ENCODE data around the gene MRPL28.
"Not testable (repeated sequence)": the region's sequence is repeated elsewhere in the genome, so short reads cannot be mapped to it uniquely, and the experiment has no call there.

Gene MRPL28

GRCh38 chr16:348495-348894 lies 21.8 kb downstream of the MRPL28 start:
- no CpG with 5 or more reads among the region's 10 CpGs for WGBS (ENCODE audit: insufficient coverage, insufficient read length)
- not testable (repeated sequence) for DNase-seq (ENCODE audit: low read depth, low spot score); H3K27me3 ChIP-seq (ENCODE audit: control insufficient read depth, insufficient read depth, low read length); H3K9me3 ChIP-seq (ENCODE audit: control insufficient read depth, insufficient read depth, low read length); H3K27ac ChIP-seq (ENCODE audit: low read length); H3K36me3 ChIP-seq (ENCODE audit: control insufficient read depth, insufficient read depth, low read length); H3K4me1 ChIP-seq (ENCODE audit: control insufficient read depth, insufficient read depth, low read length); H3K4me3 ChIP-seq (ENCODE audit: low read length)

DNA sequence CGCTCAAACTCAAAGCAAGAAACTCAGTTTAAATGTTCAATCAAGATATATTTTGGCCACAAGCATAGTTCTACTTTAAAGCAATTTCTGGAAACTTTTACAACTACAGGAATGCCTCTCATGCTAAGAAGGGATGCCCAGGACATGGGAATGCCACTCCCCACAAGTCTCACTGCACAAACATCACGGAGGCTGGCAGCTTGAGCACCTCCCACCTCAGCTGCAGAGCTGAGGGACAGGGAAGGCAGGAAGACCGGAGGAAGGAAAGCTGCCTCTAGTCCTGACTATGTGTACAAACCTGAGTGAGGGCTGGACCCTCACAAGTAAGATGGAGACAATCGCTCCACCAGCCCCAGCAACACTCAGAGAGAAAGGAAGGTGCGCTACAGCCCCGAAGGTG lies 23.1 kb downstream of the MRPL28 start:
- Histone ChIP-seq H3K4me1 (ENCODE audit: control insufficient read depth, insufficient read depth, low read length) (no peaks in the 10 kb centered on the region), H3K27me3 (ENCODE audit: control insufficient read depth, insufficient read depth, low read length) (no peaks in the 10 kb centered on the region), H3K4me3 (ENCODE audit: low read length) (no peak overlapping the region), H3K9me3 (ENCODE audit: control insufficient read depth, insufficient read depth, low read length) (no peaks in the 10 kb centered on the region), H3K27ac (ENCODE audit: low read length) (no peak overlapping the region), H3K36me3 (ENCODE audit: control insufficient read depth, insufficient read depth, low read length) (0 out of 2 replicates have a peak, but pooled peaks cover 4% of the 10 kb centered on the region)
- no CpG with 5 or more reads among the region's 6 CpGs for WGBS (ENCODE audit: insufficient coverage, insufficient read length)
- no peak for DNase-seq (ENCODE audit: low read depth, low spot score)

GRCh38 chr16:346587-346986 lies 23.8 kb downstream of the MRPL28 start:
- no peak overlapping the region for H3K27ac ChIP-seq (ENCODE audit: low read length)
- H3K4me1 ChIP-seq (ENCODE audit: control insufficient read depth, insufficient read depth, low read length): no peaks in the 10 kb centered on the region
- no peaks in the 10 kb centered on the region for H3K9me3 ChIP-seq (ENCODE audit: control insufficient read depth, insufficient read depth, low read length)
- H3K36me3 ChIP-seq (ENCODE audit: control insufficient read depth, insufficient read depth, low read length): 0 out of 2 replicates have a peak, but pooled peaks cover 4% of the 10 kb centered on the region
- WGBS (ENCODE audit: insufficient coverage, insufficient read length): no CpG with 5 or more reads among the region's 15 CpGs
- H3K4me3 ChIP-seq (ENCODE audit: low read length): no peak overlapping the region
- DNase-seq (ENCODE audit: low read depth, low spot score): no peak
- no peaks in the 10 kb centered on the region for H3K27me3 ChIP-seq (ENCODE audit: control insufficient read depth, insufficient read depth, low read length)

GRCh38 chr16:345772-346171 lies 24.6 kb downstream of the MRPL28 start:
- Histone ChIP-seq H3K4me1 (ENCODE audit: control insufficient read depth, insufficient read depth, low read length) (no peaks in the 10 kb centered on the region), H3K9me3 (ENCODE audit: control insufficient read depth, insufficient read depth, low read length) (no peaks in the 10 kb centered on the region), H3K36me3 (ENCODE audit: control insufficient read depth, insufficient read depth, low read length) (0 out of 2 replicates have a peak, but pooled peaks cover 4% of the 10 kb centered on the region), H3K27me3 (ENCODE audit: control insufficient read depth, insufficient read depth, low read length) (no peaks in the 10 kb centered on the region), H3K27ac (ENCODE audit: low read length) (no peak overlapping the region), H3K4me3 (ENCODE audit: low read length) (no peak overlapping the region)
- no CpG with 5 or more reads among the region's 11 CpGs for whole genome bisulfite sequencing (ENCODE audit: insufficient coverage, insufficient read length)
- no peak for DNase-seq (ENCODE audit: low read depth, low spot score)

DNA sequence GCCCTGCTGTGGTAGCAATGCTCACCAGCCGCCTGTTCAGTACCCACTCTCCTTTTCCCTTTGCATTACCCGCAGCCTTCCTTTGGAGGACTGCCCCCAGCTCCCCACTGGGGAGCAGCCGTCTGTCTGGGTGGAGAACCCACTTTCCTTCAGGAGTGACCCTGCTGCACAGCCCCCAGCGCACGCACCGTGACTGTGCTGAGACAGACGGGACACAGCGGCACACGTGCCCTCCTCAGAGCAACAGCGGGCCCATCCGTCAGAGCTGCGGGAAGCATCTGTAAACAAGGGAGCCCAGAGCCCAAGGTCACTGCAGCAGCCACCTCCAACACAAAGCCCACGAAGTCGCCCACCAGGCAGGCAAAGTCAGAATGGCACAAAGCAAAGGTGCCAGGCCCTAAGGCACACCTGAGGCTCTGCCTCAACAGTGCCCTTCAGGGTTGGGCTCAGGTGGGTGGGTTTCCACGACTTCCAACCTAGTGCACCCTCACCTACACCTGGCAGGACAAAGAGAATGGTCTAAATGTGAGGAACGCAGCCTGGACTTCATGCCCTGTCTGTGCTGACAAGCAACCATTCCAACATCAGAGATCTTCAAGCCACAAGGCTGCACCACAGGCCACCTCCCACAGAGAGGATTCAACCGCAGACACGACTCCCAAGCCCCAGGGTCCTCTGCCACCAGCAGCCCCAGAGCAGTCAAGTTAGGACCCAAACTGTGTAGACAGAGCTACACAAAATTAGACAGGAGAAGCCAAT lies 27.7 kb downstream of the MRPL28 start:
- no peaks in the 10 kb centered on the region for H3K4me1 ChIP-seq (ENCODE audit: control insufficient read depth, insufficient read depth, low read length)
- no CpG with 5 or more reads among the region's 18 CpGs for WGBS (ENCODE audit: insufficient coverage, insufficient read length)
- H3K4me3 ChIP-seq (ENCODE audit: low read length): no peak overlapping the region
- H3K9me3 ChIP-seq (ENCODE audit: control insufficient read depth, insufficient read depth, low read length): no peaks in the 10 kb centered on the region
- H3K27ac ChIP-seq (ENCODE audit: low read length): no peak overlapping the region
- H3K27me3 ChIP-seq (ENCODE audit: control insufficient read depth, insufficient read depth, low read length): no peaks in the 10 kb centered on the region
- no peak for DNase-seq (ENCODE audit: low read depth, low spot score)
- H3K36me3 ChIP-seq (ENCODE audit: control insufficient read depth, insufficient read depth, low read length): peaks cover 7% of the 10 kb centered on the region; the same call in 1 of the 2 replicates

GRCh38 chr16:341974-342336 lies 28.4 kb downstream of the MRPL28 start:
- H3K36me3 ChIP-seq (ENCODE audit: control insufficient read depth, insufficient read depth, low read length); DNase-seq (ENCODE audit: low read depth, low spot score); H3K27me3 ChIP-seq (ENCODE audit: control insufficient read depth, insufficient read depth, low read length); H3K27ac ChIP-seq (ENCODE audit: low read length); H3K4me3 ChIP-seq (ENCODE audit: low read length); H3K4me1 ChIP-seq (ENCODE audit: control insufficient read depth, insufficient read depth, low read length); H3K9me3 ChIP-seq (ENCODE audit: control insufficient read depth, insufficient read depth, low read length): not testable (repeated sequence)
- WGBS (ENCODE audit: insufficient coverage, insufficient read length): no CpG with 5 or more reads among the region's 13 CpGs

GRCh38 chr16:341095-341973 lies 29.0 kb downstream of the MRPL28 start:
- not testable (repeated sequence) for H3K36me3 ChIP-seq (ENCODE audit: control insufficient read depth, insufficient read depth, low read length); H3K27me3 ChIP-seq (ENCODE audit: control insufficient read depth, insufficient read depth, low read length); H3K4me3 ChIP-seq (ENCODE audit: low read length); H3K27ac ChIP-seq (ENCODE audit: low read length); H3K9me3 ChIP-seq (ENCODE audit: control insufficient read depth, insufficient read depth, low read length); H3K4me1 ChIP-seq (ENCODE audit: control insufficient read depth, insufficient read depth, low read length); DNase-seq (ENCODE audit: low read depth, low spot score)
- no CpG with 5 or more reads among the region's 47 CpGs for WGBS (ENCODE audit: insufficient coverage, insufficient read length)

DNA sequence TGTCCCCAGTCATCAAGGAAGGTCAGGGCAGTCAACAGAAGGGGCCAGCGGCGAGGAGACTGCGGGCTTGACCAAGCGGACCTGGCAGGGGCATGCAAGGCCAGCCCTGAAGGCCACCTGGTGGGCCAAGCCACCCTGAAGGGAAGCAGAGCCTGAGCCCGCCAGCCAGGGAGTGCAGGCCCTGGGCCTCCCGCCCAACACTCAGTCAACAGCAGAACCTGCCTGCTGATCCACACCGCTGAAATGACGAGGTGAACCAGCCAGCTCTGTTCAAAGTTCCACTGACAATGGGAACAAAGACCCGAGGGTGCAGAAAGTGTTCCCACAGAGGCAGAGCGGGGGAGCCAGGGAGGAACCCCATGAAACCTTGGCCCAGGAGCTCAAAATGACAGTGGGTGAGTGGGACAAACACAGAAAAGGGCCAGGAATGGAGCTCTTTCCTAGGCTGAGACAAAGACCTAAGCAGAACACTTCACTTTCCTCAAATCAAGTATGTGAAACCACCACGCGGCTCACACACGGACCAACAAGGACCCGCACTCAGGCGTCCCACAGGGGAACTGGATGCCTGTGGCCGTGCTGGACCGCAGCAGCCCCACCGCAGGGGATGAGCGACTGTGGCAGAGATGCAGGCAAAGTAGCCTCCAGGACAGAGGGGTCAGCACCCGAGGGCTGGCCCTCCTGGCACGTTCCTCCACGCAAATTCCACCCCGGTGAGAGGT lies 29.8 kb downstream of the MRPL28 start:
- Histone ChIP-seq H3K27ac (ENCODE audit: low read length) (no peak overlapping the region), H3K27me3 (ENCODE audit: control insufficient read depth, insufficient read depth, low read length) (no peaks in the 10 kb centered on the region), H3K4me3 (ENCODE audit: low read length) (no peak overlapping the region), H3K9me3 (ENCODE audit: control insufficient read depth, insufficient read depth, low read length) (no peaks in the 10 kb centered on the region), H3K36me3 (ENCODE audit: control insufficient read depth, insufficient read depth, low read length) (peaks cover 3% of the 10 kb centered on the region; the same call in 1 of the 2 replicates), H3K4me1 (ENCODE audit: control insufficient read depth, insufficient read depth, low read length) (no peaks in the 10 kb centered on the region)
- DNase-seq (ENCODE audit: low read depth, low spot score): no peak
- WGBS (ENCODE audit: insufficient coverage, insufficient read length): no CpG with 5 or more reads among the region's 23 CpGs

GRCh38 chr16:339680-340079 lies 30.7 kb downstream of the MRPL28 start:
- WGBS (ENCODE audit: insufficient coverage, insufficient read length): no CpG with 5 or more reads among the region's 5 CpGs
- Histone ChIP-seq H3K27ac (ENCODE audit: low read length) (no peak overlapping the region), H3K4me1 (ENCODE audit: control insufficient read depth, insufficient read depth, low read length) (no peaks in the 10 kb centered on the region), H3K36me3 (ENCODE audit: control insufficient read depth, insufficient read depth, low read length) (peaks cover 3% of the 10 kb centered on the region; the same call in 1 of the 2 replicates), H3K9me3 (ENCODE audit: control insufficient read depth, insufficient read depth, low read length) (no peaks in the 10 kb centered on the region), H3K27me3 (ENCODE audit: control insufficient read depth, insufficient read depth, low read length) (no peaks in the 10 kb centered on the region), H3K4me3 (ENCODE audit: low read length) (no peak overlapping the region)
- no peak for DNase-seq (ENCODE audit: low read depth, low spot score)

DNA sequence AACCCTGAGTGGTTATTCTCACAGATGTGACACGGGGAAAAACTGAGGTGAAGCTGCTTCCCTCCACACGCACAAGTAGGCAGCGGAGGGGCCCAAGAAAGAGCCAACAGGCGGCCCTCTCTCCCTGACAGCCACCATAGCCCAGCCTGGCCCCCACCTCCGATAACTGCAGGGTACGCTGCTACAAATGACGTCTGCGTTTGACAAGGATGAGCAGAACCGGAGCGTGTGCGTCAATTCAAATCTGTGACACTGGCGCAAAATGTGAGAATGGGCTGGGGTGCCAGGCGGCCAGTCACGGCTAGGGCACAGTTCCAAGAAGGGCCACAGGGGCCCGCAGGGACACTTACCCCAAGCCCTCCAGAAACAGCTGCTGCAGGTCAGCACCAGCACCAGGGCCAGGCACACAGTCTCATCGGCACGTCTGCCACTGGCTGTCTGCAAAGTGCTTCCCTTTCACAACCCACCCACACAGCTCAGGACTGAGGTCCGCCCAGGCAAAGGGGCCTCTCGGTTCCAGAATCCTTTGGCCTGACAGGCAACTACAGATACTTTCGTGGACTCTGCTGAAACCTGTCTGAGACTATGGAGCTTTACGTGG lies 32.3 kb downstream of the MRPL28 start:
- no peaks in the 10 kb centered on the region for H3K4me1 ChIP-seq (ENCODE audit: control insufficient read depth, insufficient read depth, low read length)
- H3K27ac ChIP-seq (ENCODE audit: low read length): no peak overlapping the region
- peaks cover 3% of the 10 kb centered on the region; the same call in 1 of the 2 replicates for H3K36me3 ChIP-seq (ENCODE audit: control insufficient read depth, insufficient read depth, low read length)
- no peaks in the 10 kb centered on the region for H3K27me3 ChIP-seq (ENCODE audit: control insufficient read depth, insufficient read depth, low read length)
- no CpG with 5 or more reads among the region's 21 CpGs for WGBS (ENCODE audit: insufficient coverage, insufficient read length)
- no peak overlapping the region for H3K4me3 ChIP-seq (ENCODE audit: low read length)
- no peaks in the 10 kb centered on the region for H3K9me3 ChIP-seq (ENCODE audit: control insufficient read depth, insufficient read depth, low read length)
- DNase-seq (ENCODE audit: low read depth, low spot score): no peak
